GM23248 (cell line): ENCODE results near the gene PPM1H. TPM values are rescaled to one million over a fixed set of nuclear protein-coding genes. Genes with fewer than 3 reads are reported as not detected.

Source experiments
- DNase-seq: peaks from one replicate; pipeline ENCODE4 v3.0.0-alpha.2; 2015
- H2AFZ ChIP-seq: fragments of 200-600 bp; sonication (generic); 2 replicates; pipeline ENCODE4 v1.6.1; 2016; ENCODE audit warnings: antibody characterized with exemption
- H3F3A ChIP-seq: fragments of 200-600 bp; sonication (generic); 2 replicates; pipeline ENCODE4 v1.6.1; 2016; ENCODE audit warnings: mild to moderate bottlenecking, antibody characterized with exemption, mixed run types; ENCODE audit not compliant: insufficient read depth
- H3K27ac ChIP-seq: fragments of 200-600 bp; sonication (generic); 2 replicates; pipeline ENCODE4 v1.5.1; 2016; ENCODE audit warnings: mild to moderate bottlenecking
- H3K27me3 ChIP-seq: fragments of 200-600 bp; sonication (generic); replicated peaks from 2 replicates; pipeline ENCODE4 v1.6.1; 2016; ENCODE audit warnings: mild to moderate bottlenecking; ENCODE audit not compliant: insufficient read depth
- H3K36me3 ChIP-seq: fragments of 200-600 bp; sonication (generic); 2 replicates; pipeline ENCODE4 v1.6.1; 2016; ENCODE audit warnings: low read depth, mild to moderate bottlenecking
- H3K4me1 ChIP-seq: fragments of 200-600 bp; sonication (generic); 2 replicates; pipeline ENCODE4 v1.6.1; 2016; ENCODE audit warnings: mild to moderate bottlenecking; ENCODE audit not compliant: insufficient read depth
- H3K4me2 ChIP-seq: fragments of 200-600 bp; sonication (generic); one replicate; pipeline ENCODE4 v1.6.1; 2016; ENCODE audit warnings: mild to moderate bottlenecking; ENCODE audit not compliant: unreplicated experiment
- H3K4me3 ChIP-seq: fragments of 200-600 bp; sonication (generic); 2 replicates; pipeline ENCODE4 v1.5.1; 2016; ENCODE audit warnings: mild to moderate bottlenecking
- H3K79me2 ChIP-seq: fragments of 200-600 bp; sonication (generic); 2 replicates; pipeline ENCODE4 v1.6.1; 2016; ENCODE audit warnings: mild to moderate bottlenecking; ENCODE audit not compliant: insufficient read depth
- H3K9ac ChIP-seq: fragments of 200-600 bp; sonication (generic); 2 replicates; pipeline ENCODE4 v1.6.1; 2016; ENCODE audit warnings: mild to moderate bottlenecking
- H3K9me2 ChIP-seq: fragments of 200-600 bp; sonication (generic); 2 replicates; pipeline ENCODE4 v1.6.1; 2016; ENCODE audit warnings: mixed run types, mild to moderate bottlenecking, moderate library complexity; ENCODE audit not compliant: insufficient read depth
- H3K9me3 ChIP-seq: fragments of 200-600 bp; sonication (generic); one replicate; pipeline ENCODE4 v1.6.1; 2017; ENCODE audit warnings: low read depth
- H4K20me1 ChIP-seq: fragments of 200-600 bp; sonication (generic); 2 replicates; pipeline ENCODE4 v1.6.0; 2016; ENCODE audit not compliant: insufficient read depth
- EZH2 ChIP-seq: fragments of 200-600 bp; sonication (generic); IDR thresholded peaks from 2 replicates; pipeline ENCODE4 v1.6.1; 2018; ENCODE audit warnings: antibody characterized with exemption, mild to moderate bottlenecking; ENCODE audit not compliant: insufficient read depth, poor library complexity, severe bottlenecking
- EZH2phosphoT487 ChIP-seq: fragments of 200-600 bp; sonication (generic); IDR thresholded peaks from 2 replicates; pipeline ENCODE4 v1.6.1; 2018; ENCODE audit warnings: antibody characterized with exemption, moderate library complexity, mild to moderate bottlenecking, low read depth; ENCODE audit not compliant: insufficient read depth
- WGBS, 2 experiments: methylation state at CpG; one replicate each; pipeline ENCODE4 v1.1.6; 2015 to 2017; ENCODE audit warnings: low lambda C conversion rate in 2 of 2, low coverage in 1 of 2; ENCODE audit errors: missing lambda C conversion rate in 2 of 2; 5-methylcytosine and 5-hydroxymethylcytosine counted together
- in situ Hi-C: fragments of 300-500 bp; cut with MboI; formaldehyde crosslinking; loops from 2 replicates; pipeline ENCODE4 v1.15.0; 2020
- polyA plus RNA-seq: library from polyadenylated mRNA; unstranded; fragments of >200 nt; fragmentation: Nextera tagmentation; extraction: Ambion mirVana; gene quantifications from 2 replicates; pipeline ENCODE4 v1.2.1, GENCODE V29; 2016
- total RNA-seq: library from RNA; depleted of rRNA; stranded (reverse); fragments of >200 nt; shearing (Covaris generic); gene quantifications from 2 replicates; pipeline ENCODE4 v1.2.3, GENCODE V29; 2014

Gene PPM1H
- total and polyA plus RNA-seq, 2 experiments from 2014 or later = 0.13 to 1.2 TPM

GRCh38 chr12:62689042-62689839, 245.7 kb downstream of the PPM1H start:
- no peaks in the 10 kb centered on the region for H3K9me3 ChIP-seq
- in situ Hi-C loops = no loop called here
- H3K4me1 ChIP-seq = peaks cover 54% of the 10 kb centered on the region
- H3K79me2 ChIP-seq = no peaks in the 10 kb centered on the region
- 93 to 94% methylated on average over 6 of the region's 6 CpGs for WGBS, 2 experiments
- H3K27ac ChIP-seq = no peak overlapping the region
- H3K9me2 ChIP-seq = no peaks in the 10 kb centered on the region
- no peak overlapping the region for H2AFZ ChIP-seq
- H3K36me3 ChIP-seq = no peaks in the 10 kb centered on the region
- H4K20me1 ChIP-seq = no peaks in the 10 kb centered on the region
- no peak overlapping the region for H3K4me2 ChIP-seq
- no peak overlapping the region for H3K9ac ChIP-seq
- peaks cover 44% of the 10 kb centered on the region for H3F3A ChIP-seq
- H3K4me3 ChIP-seq = no peak overlapping the region
- DNase-seq = no peak
- no peaks in the 10 kb centered on the region for H3K27me3 ChIP-seq
- TF ChIP-seq EZH2phosphoT487 (no peak), EZH2 (no peak)

- H3K27ac ChIP-seq = peak overlapping the region; percentile 57
- H2AFZ ChIP-seq = peak overlapping the region; percentile 35
- peaks cover 39% of the 10 kb centered on the region for H3F3A ChIP-seq
- no peaks in the 10 kb centered on the region for H3K36me3 ChIP-seq
- no peaks in the 10 kb centered on the region for H3K9me2 ChIP-seq
- no peak overlapping the region for H3K9ac ChIP-seq
- H3K4me1 ChIP-seq = peaks cover 45% of the 10 kb centered on the region
- no peaks in the 10 kb centered on the region for H4K20me1 ChIP-seq
- H3K4me2 ChIP-seq = peak overlapping the region; percentile 16
- no peak overlapping the region for H3K4me3 ChIP-seq
- WGBS, 2 experiments = 10 to 22% methylated on average over 3 of the region's 3 CpGs
- TF ChIP-seq EZH2phosphoT487 (no peak), EZH2 (no peak)
- no peaks in the 10 kb centered on the region for H3K9me3 ChIP-seq
- H3K27me3 ChIP-seq = no peaks in the 10 kb centered on the region
- H3K79me2 ChIP-seq = no peaks in the 10 kb centered on the region
- DNase-seq = peak; percentile 71
- in situ Hi-C loops = no loop called here
These were observed 248.0 kb downstream of the PPM1H start for GRCh38 chr12:62686938-62687337.

- Histone ChIP-seq H3K79me2 (no peaks in the 10 kb centered on the region), H3K36me3 (no peaks in the 10 kb centered on the region), H3K27ac (peak overlapping the region; percentile 90), H2AFZ (peak overlapping the region; percentile 74), H3K9me2 (no peaks in the 10 kb centered on the region), H3K4me3 (peak overlapping the region; percentile 32), H3K4me2 (peak overlapping the region; percentile 74), H3K9me3 (no peaks in the 10 kb centered on the region), H3F3A (peaks cover 36% of the 10 kb centered on the region), H3K27me3 (no peaks in the 10 kb centered on the region), H4K20me1 (no peaks in the 10 kb centered on the region), H3K9ac (peak overlapping the region; percentile 64), H3K4me1 (peaks cover 44% of the 10 kb centered on the region)
- no peak for TF ChIP-seq EZH2
- TF ChIP-seq EZH2phosphoT487 = no peak
- peak; percentile 88 for DNase-seq
- in situ Hi-C loops = no loop called here
- WGBS, 2 experiments = 3 to 6% methylated on average over 7 of the region's 7 CpGs
These were observed 250.2 kb downstream of the PPM1H start for GRCh38 chr12:62684570-62685295.

GRCh38 chr12:62683776-62684569, 251.0 kb downstream of the PPM1H start:
- peaks cover 36% of the 10 kb centered on the region for H3F3A ChIP-seq
- H3K9ac ChIP-seq = peak overlapping the region; percentile 64
- H3K9me3 ChIP-seq = no peaks in the 10 kb centered on the region
- no peaks in the 10 kb centered on the region for H3K9me2 ChIP-seq
- TF ChIP-seq EZH2phosphoT487 = no peak
- no peak for TF ChIP-seq EZH2
- H3K4me1 ChIP-seq = peaks cover 44% of the 10 kb centered on the region
- no peaks in the 10 kb centered on the region for H3K27me3 ChIP-seq
- in situ Hi-C loops = no loop called here
- peak overlapping the region; percentile 90 for H3K27ac ChIP-seq
- H3K36me3 ChIP-seq = no peaks in the 10 kb centered on the region
- DNase-seq = peak; percentile 83
- H3K79me2 ChIP-seq = no peaks in the 10 kb centered on the region
- 10% methylated on average over 7 of the region's 7 CpGs for WGBS, 2 experiments
- H3K4me3 ChIP-seq = peak overlapping the region; percentile 32
- peak overlapping the region; percentile 74 for H3K4me2 ChIP-seq
- no peaks in the 10 kb centered on the region for H4K20me1 ChIP-seq
- peak overlapping the region; percentile 74 for H2AFZ ChIP-seq
